KMS-11 (cell line): ENCODE measurements around the gene EHD2.

Source experiments
- H2AFZ ChIP-seq: fragments of 200-600 bp; sonication (generic); 2 replicates; pipeline ENCODE4 v1.6.1; 2016; ENCODE audit warnings: antibody characterized with exemption, mixed run types, low read depth
- H3K27ac ChIP-seq: fragments of 200-600 bp; sonication (generic); 2 replicates; pipeline ENCODE4 v1.6.1; 2016; ENCODE audit warnings: mild to moderate bottlenecking, mixed run types
- H3K27me3 ChIP-seq: fragments of 200-600 bp; sonication (generic); 2 replicates; pipeline ENCODE4 v1.6.1; 2017; ENCODE audit warnings: mild to moderate bottlenecking, low read depth, mixed run types, moderate library complexity; ENCODE audit not compliant: insufficient read depth
- H3K36me3 ChIP-seq: fragments of 200-600 bp; sonication (generic); 2 replicates; pipeline ENCODE4 v1.6.1; 2017; ENCODE audit warnings: mild to moderate bottlenecking, mixed run types; ENCODE audit not compliant: insufficient read depth
- H3K4me1 ChIP-seq: fragments of 200-600 bp; sonication (generic); 2 replicates; pipeline ENCODE4 v1.6.1; 2016; ENCODE audit warnings: mild to moderate bottlenecking, low read depth, mixed run types; ENCODE audit not compliant: poor library complexity, severe bottlenecking
- H3K4me2 ChIP-seq: fragments of 200-600 bp; sonication (generic); 2 replicates; pipeline ENCODE4 v1.7.0; 2016; ENCODE audit warnings: mild to moderate bottlenecking, mixed run types
- H3K4me3 ChIP-seq: fragments of 200-600 bp; sonication (generic); IDR thresholded peaks from 2 replicates; pipeline ENCODE4 v1.6.1; 2017; ENCODE audit warnings: low read depth, low read length, mixed read lengths; ENCODE audit not compliant: insufficient read depth
- H3K79me2 ChIP-seq: fragments of 200-600 bp; sonication (generic); 2 replicates; pipeline ENCODE4 v1.6.1; 2016; ENCODE audit warnings: low read depth, mixed run types; ENCODE audit not compliant: insufficient read depth
- H3K9ac ChIP-seq: fragments of 200-600 bp; sonication (generic); 2 replicates; pipeline ENCODE4 v1.6.1; 2016; ENCODE audit warnings: mild to moderate bottlenecking, mixed run types
- H4K20me1 ChIP-seq: fragments of 200-600 bp; sonication (generic); 2 replicates; pipeline ENCODE4 v1.6.1; 2016; ENCODE audit warnings: mild to moderate bottlenecking, mixed run types; ENCODE audit not compliant: insufficient read depth
- CTCF ChIP-seq: fragments of 200-600 bp; sonication (generic); conservative IDR thresholded peaks from 2 replicates; pipeline ENCODE4 v1.6.1; 2017; ENCODE audit warnings: low read depth, mild to moderate bottlenecking, antibody characterized with exemption, low read length, moderate library complexity, mixed read lengths

EHD2 gene

GRCh38 chr19:47680858-47681332 lies 32.3 kb upstream of the EHD2 start:
- Histone ChIP-seq H3K9ac (no peak overlapping the region), H3K36me3 (no peaks in the 10 kb centered on the region)

GRCh38 chr19:47681388-47681787 lies 31.8 kb upstream of the EHD2 start:
- Histone ChIP-seq H4K20me1 (no peaks in the 10 kb centered on the region), H3K4me3 (no peak overlapping the region), H3K27me3 (no peaks in the 10 kb centered on the region), H3K4me1 (no peaks in the 10 kb centered on the region), H3K9ac (no peak overlapping the region), H2AFZ (no peak overlapping the region), H3K36me3 (no peaks in the 10 kb centered on the region), H3K79me2 (no peaks in the 10 kb centered on the region), H3K4me2 (no peak overlapping the region), H3K27ac (no peak overlapping the region)
- TF ChIP-seq CTCF = no peak

More at GRCh38 chr19:47680858-47681332, 32.3 kb upstream of the EHD2 start:
- no peaks in the 10 kb centered on the region for H3K27me3 ChIP-seq
- no peak overlapping the region for H2AFZ ChIP-seq
- no peaks in the 10 kb centered on the region for H3K79me2 ChIP-seq
- H4K20me1 ChIP-seq = no peaks in the 10 kb centered on the region
- H3K4me2 ChIP-seq = no peak overlapping the region
- H3K27ac ChIP-seq = no peak overlapping the region
- TF ChIP-seq CTCF = no peak
- no peak overlapping the region for H3K4me3 ChIP-seq
- no peaks in the 10 kb centered on the region for H3K4me1 ChIP-seq

- no peak for TF ChIP-seq CTCF
- H3K27ac ChIP-seq = no peak overlapping the region
- no peaks in the 10 kb centered on the region for H3K79me2 ChIP-seq
- no peaks in the 10 kb centered on the region for H4K20me1 ChIP-seq
- H3K9ac ChIP-seq = no peak overlapping the region
- H3K4me1 ChIP-seq = no peaks in the 10 kb centered on the region
- H2AFZ ChIP-seq = no peak overlapping the region
- H3K27me3 ChIP-seq = no peaks in the 10 kb centered on the region
- no peak overlapping the region for H3K4me3 ChIP-seq
- H3K4me2 ChIP-seq = no peak overlapping the region
- H3K36me3 ChIP-seq = no peaks in the 10 kb centered on the region
Measured at GRCh38 chr19:47681936-47682335, 31.3 kb upstream of the EHD2 start.

- H3K27ac ChIP-seq = no peak overlapping the region
- no peak overlapping the region for H3K4me3 ChIP-seq
- no peak overlapping the region for H2AFZ ChIP-seq
- no peak overlapping the region for H3K4me2 ChIP-seq
- H3K27me3 ChIP-seq = no peaks in the 10 kb centered on the region
- no peak for TF ChIP-seq CTCF
- no peaks in the 10 kb centered on the region for H3K36me3 ChIP-seq
- H4K20me1 ChIP-seq = no peaks in the 10 kb centered on the region
- H3K79me2 ChIP-seq = no peaks in the 10 kb centered on the region
- no peak overlapping the region for H3K9ac ChIP-seq
- no peaks in the 10 kb centered on the region for H3K4me1 ChIP-seq
Measured at GRCh38 chr19:47682939-47683338, 30.3 kb upstream of the EHD2 start.
